Breast epithelium (tissue), 4 donors: Measurements from ENCODE around the gene ARL5C. TPM values are rescaled to one million over a fixed set of nuclear protein-coding genes. Genes with fewer than 3 reads are reported as not detected.

Experiments
- DNase-seq, 2 donors: peaks; one replicate each; pipeline ENCODE4 v3.0.0-alpha.2; 2019; ENCODE audit warnings: low spot score in 2 of 2
- H3K27ac ChIP-seq, 2 donors: fragments of 200-600 bp; sonication (generic) in 1 of 2; one replicate each; pipeline ENCODE4 v1.5.1; 2016 to 2019; ENCODE audit warnings: mild to moderate bottlenecking in 1 of 2
- H3K27me3 ChIP-seq, 2 donors: fragments of 200-600 bp; sonication (generic) in 1 of 2; one replicate each; pipeline versions ENCODE4 v1.5.1 to v1.6.0; 2017 to 2019; ENCODE audit warnings: control low read depth in 1 of 2, mild to moderate bottlenecking in 1 of 2
- H3K36me3 ChIP-seq: fragments of 200-600 bp; one replicate; pipeline ENCODE4 v1.5.1; 2019
- H3K4me1 ChIP-seq, 2 donors: fragments of 200-600 bp; sonication (generic); one replicate each; pipeline ENCODE4 v1.5.1; 2016 to 2019; ENCODE audit warnings: control low read depth in 1 of 2
- H3K4me3 ChIP-seq, 3 donors: fragments of 200-600 bp; sonication (generic); 1 replicate in 2 of 3; 2 replicates in 1 of 3; pipeline ENCODE4 v1.5.1; 2016 to 2019; ENCODE audit warnings: mild to moderate bottlenecking in 3 of 3, moderate library complexity in 2 of 3
- H3K9me3 ChIP-seq, 2 donors: fragments of 200-600 bp; sonication (generic) in 1 of 2; one replicate each; pipeline ENCODE4 v1.5.1; 2016 to 2019; ENCODE audit warnings: control low read depth in 1 of 2
- CTCF ChIP-seq, 3 donors: fragments of 450-650 bp; IDR thresholded peaks; one replicate each; pipeline ENCODE4 v1.5.1; 2016 to 2017; ENCODE audit warnings: antibody characterized with exemption in 3 of 3, mild to moderate bottlenecking in 3 of 3, moderate library complexity in 3 of 3
- POLR2A ChIP-seq: fragments of 450-650 bp; IDR thresholded peaks from one replicate; pipeline ENCODE4 v1.6.1; 2016; ENCODE audit warnings: antibody characterized with exemption, mild to moderate bottlenecking, moderate library complexity
- POLR2AphosphoS5 ChIP-seq, 3 donors: sonication (generic); formaldehyde crosslinking; IDR thresholded peaks; one replicate each; pipeline ENCODE4 v1.6.1; 2017; ENCODE audit warnings: antibody characterized with exemption in 3 of 3
- intact Hi-C: fragments of 100-400 bp; cut with DNase I; formaldehyde crosslinking; loops from one replicate; pipeline ENCODE4 v1.15.1; 2023; ENCODE audit warnings: low total_unique reads
- total RNA-seq, 3 donors: library from RNA; depleted of rRNA; stranded (reverse); fragments of >200 nt; gene quantifications; one replicate each; pipeline ENCODE4 v1.1.0, GENCODE V29; 2016

Gene ARL5C
- total RNA-seq, 3 donors from 2014 or later: not detected

DNA sequence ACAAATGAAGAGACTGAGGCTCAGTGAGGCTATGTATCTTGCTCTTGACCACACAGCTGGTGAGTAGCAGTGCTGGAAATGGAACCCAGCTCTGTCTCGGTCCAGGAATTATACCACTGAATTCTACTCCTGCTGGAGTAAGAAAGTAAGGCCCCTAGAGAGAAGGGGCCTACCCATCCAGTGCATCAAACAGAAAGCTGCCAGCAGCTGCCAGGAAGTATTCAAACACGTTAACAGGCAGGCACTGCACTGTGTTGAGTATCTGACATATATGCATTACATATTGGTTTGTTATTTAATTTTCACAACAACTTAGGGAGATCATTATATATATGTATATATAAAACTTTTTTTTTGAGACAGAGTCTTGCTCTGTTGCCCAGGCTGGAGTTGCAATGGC lies 4.0 kb downstream of the ARL5C start:
- Histone ChIP-seq H3K4me3 (no peak overlapping the region), H3K36me3 (no peaks in the 10 kb centered on the region), H3K9me3 (no peaks in the 10 kb centered on the region), H3K27me3 (no peaks in the 10 kb centered on the region), H3K27ac (no peak overlapping the region), H3K4me1 (peaks cover 0 to 2% of the 10 kb centered on the region in 2 donors)
- intact Hi-C loops: no loop called here
- DNase-seq: no peak
- TF ChIP-seq POLR2AphosphoS5 (IDR thresholded peaks at IDR 0.05): no peak
- TF ChIP-seq CTCF (IDR thresholded peaks at IDR 0.05): no peak
- no peak for TF ChIP-seq POLR2A

DNA sequence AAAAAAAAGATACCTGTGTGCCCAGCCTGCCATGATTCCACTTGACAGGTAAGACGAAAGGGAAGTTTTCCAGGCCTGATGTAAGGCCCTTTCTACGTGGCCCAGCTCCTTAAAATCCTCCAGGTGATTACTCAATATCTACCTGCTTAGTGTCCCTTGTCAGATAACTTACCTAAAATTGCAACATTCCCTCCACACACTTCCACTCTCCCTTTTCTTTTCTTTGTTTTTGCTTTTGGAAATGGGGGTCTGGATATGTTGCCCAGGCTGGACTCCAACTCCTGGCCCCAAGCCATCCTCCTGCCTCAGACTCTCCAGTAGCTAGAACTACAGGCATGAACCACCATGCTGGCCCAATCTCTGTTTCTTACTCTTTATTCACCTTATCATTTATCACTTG lies 7.3 kb downstream of the ARL5C start:
- H3K4me1 ChIP-seq: no peaks in the 10 kb centered on the region
- no peaks in the 10 kb centered on the region for H3K9me3 ChIP-seq
- intact Hi-C loops: no loop called here
- H3K36me3 ChIP-seq: no peaks in the 10 kb centered on the region
- no peaks in the 10 kb centered on the region for H3K27me3 ChIP-seq
- TF ChIP-seq POLR2AphosphoS5 (IDR thresholded peaks at IDR 0.05) (no peak), POLR2A (no peak), CTCF (IDR thresholded peaks at IDR 0.05) (no peak)
- no peak overlapping the region for H3K27ac ChIP-seq
- no peak for DNase-seq
- no peak overlapping the region for H3K4me3 ChIP-seq

DNA sequence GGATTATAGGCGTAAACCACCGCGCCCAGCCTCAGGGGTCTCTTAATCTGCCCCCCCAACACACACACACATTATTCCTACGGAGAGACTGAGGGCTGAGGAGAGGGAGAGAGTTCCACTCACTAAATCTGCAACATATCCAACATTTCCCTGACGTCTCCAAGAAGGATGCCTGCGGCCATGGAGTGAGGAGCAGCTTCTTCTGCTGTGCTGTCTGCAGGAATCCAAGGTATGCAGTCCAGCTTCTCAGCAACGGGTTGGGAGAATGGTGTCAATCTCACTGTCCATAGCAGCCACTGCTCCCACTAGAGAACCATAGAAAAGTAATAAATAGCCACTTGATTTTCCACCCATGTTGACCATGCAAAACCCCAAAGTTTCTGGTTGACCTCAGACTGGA lies 9.5 kb downstream of the ARL5C start:
- no peaks in the 10 kb centered on the region for H3K36me3 ChIP-seq
- intact Hi-C loops: no loop called here
- H3K4me3 ChIP-seq: no peak overlapping the region
- no peaks in the 10 kb centered on the region for H3K4me1 ChIP-seq
- TF ChIP-seq POLR2AphosphoS5 (IDR thresholded peaks at IDR 0.05) (no peak), CTCF (IDR thresholded peaks at IDR 0.05) (no peak), POLR2A (no peak)
- no peaks in the 10 kb centered on the region for H3K27me3 ChIP-seq
- DNase-seq: no peak
- no peak overlapping the region for H3K27ac ChIP-seq
- H3K9me3 ChIP-seq: no peaks in the 10 kb centered on the region

- H3K4me3 ChIP-seq: no peak overlapping the region
- H3K4me1 ChIP-seq: peaks cover 0 to 4% of the 10 kb centered on the region in 2 donors
- no peak for DNase-seq
- no peaks in the 10 kb centered on the region for H3K27me3 ChIP-seq
- no peaks in the 10 kb centered on the region for H3K36me3 ChIP-seq
- no peaks in the 10 kb centered on the region for H3K9me3 ChIP-seq
- TF ChIP-seq CTCF (IDR thresholded peaks at IDR 0.05): no peak
- no peak for TF ChIP-seq POLR2A
- no peak for TF ChIP-seq POLR2AphosphoS5 (IDR thresholded peaks at IDR 0.05)
- intact Hi-C loops: no loop called here
- H3K27ac ChIP-seq: no peak overlapping the region
Observed at GRCh38 chr17:39155654-39156053, 10.3 kb downstream of the ARL5C start.

GRCh38 chr17:39153599-39154051 lies 12.3 kb downstream of the ARL5C start:
- no peaks in the 10 kb centered on the region for H3K36me3 ChIP-seq
- no peaks in the 10 kb centered on the region for H3K9me3 ChIP-seq
- TF ChIP-seq POLR2AphosphoS5 (IDR thresholded peaks at IDR 0.05) (peak; percentile 61 to 86 (median 82)), CTCF (IDR thresholded peaks at IDR 0.05) (peak in 2 of 3 donors; percentile 37 to 51), POLR2A (no peak)
- DNase-seq: peak; percentile 94 to 97
- peak overlapping the region; percentile 77 to 96 (median 88) for H3K4me3 ChIP-seq
- H3K4me1 ChIP-seq: peaks cover 0 to 4% of the 10 kb centered on the region in 2 donors
- no peaks in the 10 kb centered on the region for H3K27me3 ChIP-seq
- peak overlapping the region; percentile 96 to 99 for H3K27ac ChIP-seq
- intact Hi-C loops: loop anchor here (5.0 kb wide), 1 partner anchor 171 kb away; no protein-coding TSS in a partner anchor
